ENCODE results near the gene HP1BP3.
A peak's percentile ranks its signal among the peaks of the same experiment; 100 is the strongest.

The HP1BP3 gene

DNA sequence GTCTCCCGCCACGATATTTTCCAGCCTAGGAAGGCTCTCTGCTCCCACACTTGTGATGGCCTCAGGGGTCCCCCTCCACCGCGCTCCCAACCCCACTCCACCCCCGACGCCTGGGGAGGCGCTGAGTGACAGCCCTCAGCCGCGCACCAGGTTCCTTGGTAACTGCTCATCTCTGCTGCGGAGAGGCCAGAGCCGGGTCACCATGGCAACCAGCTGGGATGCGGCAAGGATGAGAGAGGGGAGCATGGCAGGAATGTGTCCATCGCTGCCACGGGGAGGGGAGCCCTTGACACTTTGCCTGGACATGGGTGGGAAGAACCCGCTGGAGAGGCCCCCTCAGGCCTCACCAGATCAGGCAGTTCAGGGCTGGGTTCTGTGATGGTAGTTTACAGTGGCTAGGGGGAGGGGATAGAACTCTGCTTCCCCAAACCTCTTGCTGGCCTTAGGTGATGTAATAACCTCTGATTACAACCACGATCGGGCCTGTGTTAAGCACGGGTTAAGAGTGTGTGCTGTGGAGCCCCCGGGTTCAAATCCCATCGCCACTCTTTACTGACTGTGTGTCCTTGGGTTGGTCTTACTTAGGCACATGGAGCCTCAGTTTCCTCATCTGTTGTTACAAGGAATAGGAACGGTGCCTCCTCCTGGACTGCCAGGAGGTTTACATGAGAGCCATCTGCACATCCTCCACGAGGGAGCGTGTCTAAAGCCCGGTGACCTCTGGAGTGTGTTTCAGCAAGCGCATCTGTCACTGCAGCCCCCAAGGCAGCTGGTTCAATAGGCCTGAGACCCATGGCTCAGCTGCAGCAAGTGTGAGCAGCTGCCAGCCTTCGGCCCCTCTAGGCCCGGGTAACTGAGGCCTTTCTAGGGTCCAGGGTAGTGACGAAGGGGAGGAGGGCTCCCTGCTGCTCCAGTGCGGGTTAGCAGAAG, 75.6 kb downstream of the HP1BP3 start:
- no peak for DNase-seq (ENCODE audit: low read depth)

- no peak for DNase-seq (ENCODE audit: low read depth)
Observed at GRCh38 chr1:20710469-20711284, 76.4 kb downstream of the HP1BP3 start.

GRCh38 chr1:20709868-20710267, 77.2 kb downstream of the HP1BP3 start:
- DNase-seq (ENCODE audit: low read depth), result no peak

GRCh38 chr1:20708891-20709290, 78.2 kb downstream of the HP1BP3 start:
- no peak for DNase-seq (ENCODE audit: low read depth)

DNA sequence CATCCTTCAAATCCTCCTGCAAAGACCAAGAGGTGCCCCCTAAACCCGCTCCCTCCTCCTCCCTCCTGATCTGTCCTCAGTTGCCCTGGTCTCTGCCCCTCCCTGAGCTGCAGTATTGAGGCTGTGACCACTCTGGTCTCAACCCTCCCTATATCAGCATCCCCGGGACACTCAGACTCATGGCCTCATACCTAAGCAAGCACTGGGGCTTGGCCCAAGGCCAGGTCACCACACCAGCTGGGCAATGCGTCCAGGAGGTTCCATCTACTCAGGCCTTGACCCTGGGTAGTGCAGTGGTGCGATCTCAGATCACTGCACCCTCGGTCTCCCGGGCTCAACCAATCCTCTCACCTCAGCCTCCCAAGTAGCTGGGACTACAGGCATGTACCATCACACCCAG, 79.0 kb downstream of the HP1BP3 start:
- no peak for DNase-seq (ENCODE audit: low read depth)

- no peak for DNase-seq (ENCODE audit: low read depth)
Observed at GRCh38 chr1:20706841-20707240, 80.3 kb downstream of the HP1BP3 start.

DNA sequence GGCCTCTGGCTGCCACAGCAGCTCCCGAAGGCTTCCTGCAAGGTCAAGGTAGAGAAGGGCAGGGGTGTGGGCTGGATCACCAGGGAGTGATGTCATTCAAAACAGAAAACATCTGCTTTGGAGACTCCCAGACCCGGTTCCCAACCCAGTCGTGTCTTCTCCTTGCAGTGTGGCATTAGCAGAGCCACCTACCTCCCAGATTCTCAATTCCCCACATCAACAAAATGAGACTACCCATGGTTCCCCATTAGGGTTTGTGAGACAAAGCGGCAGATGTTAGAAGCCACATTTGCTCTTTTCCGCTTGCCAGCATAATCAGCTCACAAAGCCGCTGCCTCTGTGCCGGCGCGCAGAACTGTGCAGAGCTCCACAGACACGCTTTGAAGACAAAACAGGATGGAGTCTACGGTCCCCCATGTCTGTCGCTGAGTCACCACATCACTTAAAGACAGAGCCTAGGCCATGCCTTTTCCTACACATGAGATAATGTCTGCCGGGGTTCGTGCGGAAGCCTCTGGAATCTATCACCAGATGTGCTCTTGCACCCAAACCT, 81.8 kb downstream of the HP1BP3 start:
- DNase-seq (ENCODE audit: low read depth), result no peak

DNA sequence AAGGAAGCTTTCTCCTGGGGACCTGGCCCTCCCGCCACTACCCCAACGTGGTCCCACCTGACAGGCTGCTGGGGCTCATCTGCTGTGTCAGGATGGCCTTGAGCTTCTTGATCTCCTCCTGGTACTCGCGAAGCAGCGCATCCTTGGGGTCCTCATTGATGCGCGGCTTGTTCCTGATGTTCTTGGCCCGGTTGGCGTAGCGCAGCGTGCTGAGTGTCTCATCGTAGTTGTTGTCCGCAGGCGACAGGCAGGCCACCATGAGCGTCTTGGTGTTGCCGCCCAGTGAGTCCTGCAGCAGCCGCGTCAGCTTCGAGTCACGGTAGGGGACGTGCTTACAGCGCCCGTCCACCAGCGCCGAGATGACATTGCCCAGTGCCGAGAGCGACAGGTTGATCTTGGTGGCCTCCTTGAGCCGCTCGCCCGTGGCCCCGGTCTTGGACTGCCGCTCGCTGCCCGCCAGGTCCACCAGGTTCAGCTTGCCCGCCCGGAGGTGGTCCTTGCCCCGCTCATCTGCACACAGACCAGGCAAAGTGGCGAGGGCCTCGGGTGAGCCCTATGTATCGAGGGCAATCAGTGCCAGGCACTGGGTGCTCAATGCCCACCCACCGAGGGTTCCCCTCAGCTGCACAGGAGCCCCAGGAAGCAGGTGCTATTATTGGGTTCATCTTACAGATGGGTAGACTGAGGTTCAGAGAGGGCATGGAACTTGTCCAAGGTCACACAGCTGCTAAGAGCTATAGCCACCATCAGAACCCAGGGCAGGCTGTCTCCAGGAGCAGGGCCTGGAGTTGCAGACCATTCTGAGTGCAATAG, 82.5 kb downstream of the HP1BP3 start:
- no peak for DNase-seq (ENCODE audit: low read depth)

GRCh38 chr1:20703124-20703756, 83.9 kb downstream of the HP1BP3 start:
- DNase-seq (ENCODE audit: low read depth), result no peak

- no peak for DNase-seq (ENCODE audit: low read depth)
Observed at GRCh38 chr1:20702416-20702815, 84.7 kb downstream of the HP1BP3 start.

DNA sequence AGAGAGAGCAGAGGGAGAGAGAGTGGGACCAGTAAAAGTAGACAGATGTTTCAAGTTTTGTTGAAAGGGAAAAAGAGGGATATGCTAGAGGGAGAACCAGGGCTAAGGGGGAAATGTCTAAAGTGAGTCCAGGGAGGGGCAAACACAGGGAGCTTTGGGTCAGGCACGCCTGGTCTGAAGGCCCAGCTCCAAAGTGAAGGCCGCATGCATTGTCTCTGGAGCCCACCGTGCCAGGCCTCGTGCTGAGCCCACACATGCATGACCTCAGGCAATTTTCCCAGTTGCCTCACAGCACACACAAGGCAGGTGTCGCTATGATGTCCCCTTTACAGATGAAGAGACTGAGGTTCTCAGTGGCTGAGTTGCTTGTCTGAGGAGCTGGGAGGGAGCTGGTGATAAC, 85.3 kb downstream of the HP1BP3 start:
- DNase-seq (ENCODE audit: low read depth), result no peak

DNA sequence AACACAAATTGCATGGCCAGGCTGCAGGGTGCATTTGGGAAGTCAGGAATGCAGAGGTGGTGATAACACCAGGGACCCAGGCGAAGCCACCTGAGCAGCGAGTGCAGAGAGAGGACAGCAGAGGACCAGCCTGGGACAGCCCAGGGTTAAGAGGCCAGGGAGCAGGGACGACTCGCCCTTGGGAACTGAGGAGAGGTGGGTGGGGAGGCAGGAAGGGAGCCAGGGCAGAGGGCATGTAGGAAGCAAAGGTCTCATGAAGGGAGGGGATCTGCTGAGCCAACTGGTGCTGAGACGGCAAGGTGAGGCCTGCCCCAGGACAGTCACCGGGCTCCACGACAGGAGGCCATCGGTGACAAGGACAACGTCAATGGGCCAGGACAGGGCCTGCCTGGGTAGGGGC, 85.7 kb downstream of the HP1BP3 start:
- no peak for DNase-seq (ENCODE audit: low read depth)

- no peak for DNase-seq (ENCODE audit: low read depth)
Observed at GRCh38 chr1:20700636-20701215, 86.4 kb downstream of the HP1BP3 start.

GRCh38 chr1:20699558-20699957, 87.5 kb downstream of the HP1BP3 start:
- no peak for DNase-seq (ENCODE audit: low read depth)

GRCh38 chr1:20698195-20698910, 88.8 kb downstream of the HP1BP3 start:
- DNase-seq (ENCODE audit: low read depth), result no peak

GRCh38 chr1:20697563-20697962, 89.5 kb downstream of the HP1BP3 start:
- no peak for DNase-seq (ENCODE audit: low read depth)

DNA sequence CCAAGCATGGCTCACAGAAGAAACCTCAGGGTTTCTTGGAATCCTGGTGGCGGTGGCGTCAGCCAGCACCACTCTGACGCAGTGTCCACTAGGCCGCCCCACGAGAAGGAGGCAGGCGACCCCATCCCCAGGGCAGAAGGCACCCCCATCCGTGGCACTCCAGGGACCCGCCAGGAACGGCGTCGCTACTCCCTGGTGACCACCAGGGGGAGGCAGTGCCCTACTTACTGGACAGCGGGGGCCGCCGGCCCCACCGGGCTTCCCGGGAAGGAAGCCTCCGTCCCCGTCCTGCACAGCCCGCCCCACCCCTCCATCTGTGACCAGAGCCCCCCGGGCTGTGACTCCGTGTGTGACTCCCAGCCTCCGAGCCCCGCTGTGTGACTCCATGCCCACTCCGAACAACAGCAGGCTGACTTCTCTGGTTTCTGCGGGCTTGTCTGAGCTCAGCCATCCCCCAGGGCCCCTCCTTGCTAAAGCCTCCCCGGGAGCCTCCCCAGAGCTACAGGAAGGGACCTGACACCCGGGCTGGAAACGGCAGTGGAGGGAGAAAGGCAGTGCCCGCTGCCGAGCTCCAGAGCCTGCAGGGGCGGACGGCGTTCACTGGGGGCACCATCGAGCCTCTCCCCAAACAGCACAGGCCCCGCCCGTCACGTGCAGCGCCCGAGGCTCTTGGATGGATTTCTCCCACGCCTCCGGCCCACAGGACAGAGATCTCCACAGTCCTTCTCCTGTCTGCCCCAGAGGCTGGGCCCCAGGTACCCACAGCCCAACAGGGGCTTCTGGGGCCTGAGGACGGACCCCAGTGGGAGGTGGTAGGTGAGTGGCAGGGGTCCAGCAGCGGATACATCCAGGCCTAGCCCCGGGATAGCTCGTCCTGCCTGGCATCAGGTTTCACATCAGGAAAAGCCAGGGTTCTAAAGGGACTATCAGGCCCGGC, 90.4 kb downstream of the HP1BP3 start:
- peak; percentile 61 for DNase-seq (ENCODE audit: low read depth)

- DNase-seq (ENCODE audit: low read depth), result no peak
Observed at GRCh38 chr1:20695515-20695914, 91.6 kb downstream of the HP1BP3 start.

- no peak for DNase-seq (ENCODE audit: low read depth)
Observed at GRCh38 chr1:20693623-20694022, 93.5 kb downstream of the HP1BP3 start.
